ENCODE measurements around the gene MBOAT1. TPM values are rescaled to one million over a fixed set of nuclear protein-coding genes. Genes with fewer than 3 reads are reported as not detected.
A peak's percentile ranks its signal among the peaks of the same experiment; 100 is the strongest.

MBOAT1 gene
- total RNA-seq, 2 donors from 2014 or later, result 4.6 to 10.1 TPM

- TF ChIP-seq POLR2A (IDR thresholded peaks at IDR 0.05) (peak in 2 of 3 donors; percentile 27 to 40), CTCF (IDR thresholded peaks at IDR 0.05) (no peak)
- H3K27me3 ChIP-seq, result no peaks in the 10 kb centered on the region
- WGBS, 2 donors, result 5 to 6% methylated on average over 17 of the region's 17 CpGs
- H3K9me3 ChIP-seq, result no peaks in the 10 kb centered on the region
- peak overlapping the region in 3 of 4 donors; percentile 88 to 94 (median 92) for H3K27ac ChIP-seq
- DNase-seq (peak; percentile 16 to 50 (median 32)), ATAC-seq (no peak)
- peaks cover 29% of the 10 kb centered on the region for H3K4me1 ChIP-seq
- H3K4me3 ChIP-seq, result peak overlapping the region; percentile 47 to 76
- intact Hi-C loops (cut with DNase I), result no loop called here
- H3K36me3 ChIP-seq (replicated peaks in 1 of 2; ENCODE audit: insufficient read depth in 1 of 2, low read depth in 2 of 2), result no peaks in the 10 kb centered on the region
Observed at GRCh38 chr6:20211037-20211940, 980 bp downstream of the MBOAT1 start.

- intact Hi-C loops (cut with DNase I), result no loop called here
- no peaks in the 10 kb centered on the region for H3K27me3 ChIP-seq
- H3K4me3 ChIP-seq, result no peak overlapping the region
- no peaks in the 10 kb centered on the region for H3K36me3 ChIP-seq (replicated peaks in 1 of 2; ENCODE audit: insufficient read depth in 1 of 2, low read depth in 2 of 2)
- 63 to 79% methylated on average over 3 of the region's 3 CpGs for WGBS, 2 donors
- H3K9me3 ChIP-seq, result no peaks in the 10 kb centered on the region
- peak overlapping the region in 2 of 4 donors; percentile 88 to 94 for H3K27ac ChIP-seq
- TF ChIP-seq CTCF (IDR thresholded peaks at IDR 0.05) (no peak), POLR2A (IDR thresholded peaks at IDR 0.05) (no peak)
- DNase-seq (no peak), ATAC-seq (no peak)
- H3K4me1 ChIP-seq, result peaks cover 36% of the 10 kb centered on the region
Observed at GRCh38 chr6:20210158-20210557, 2.1 kb downstream of the MBOAT1 start.

GRCh38 chr6:20208687-20209378 lies 3.4 kb downstream of the MBOAT1 start:
- no peak overlapping the region for H3K4me3 ChIP-seq

GRCh38 chr6:20207088-20207418 lies 5.2 kb downstream of the MBOAT1 start:
- ATAC-seq (no peak), DNase-seq (no peak)
- H3K4me3 ChIP-seq, result no peak overlapping the region
- H3K27me3 ChIP-seq, result no peaks in the 10 kb centered on the region
- peaks cover 50% of the 10 kb centered on the region for H3K4me1 ChIP-seq
- no peaks in the 10 kb centered on the region for H3K36me3 ChIP-seq (replicated peaks in 1 of 2; ENCODE audit: insufficient read depth in 1 of 2, low read depth in 2 of 2)
- no peaks in the 10 kb centered on the region for H3K9me3 ChIP-seq
- H3K27ac ChIP-seq, result peak overlapping the region in 1 of 4 donors; percentile 29
- WGBS, 2 donors, result 67 to 82% methylated on average over 5 of the region's 5 CpGs
- no peak for TF ChIP-seq CTCF (IDR thresholded peaks at IDR 0.05)
- TF ChIP-seq POLR2A (IDR thresholded peaks at IDR 0.05), result no peak
- intact Hi-C loops (cut with DNase I), result no loop called here

More at GRCh38 chr6:20208687-20209378, 3.4 kb downstream of the MBOAT1 start:
- H3K27me3 ChIP-seq, result no peaks in the 10 kb centered on the region
- ATAC-seq, result no peak
- 76% methylated on average over 2 of the region's 2 CpGs for WGBS, 2 donors
- intact Hi-C loops (cut with DNase I), result no loop called here
- H3K4me1 ChIP-seq, result peaks cover 44% of the 10 kb centered on the region
- no peaks in the 10 kb centered on the region for H3K36me3 ChIP-seq (replicated peaks in 1 of 2; ENCODE audit: insufficient read depth in 1 of 2, low read depth in 2 of 2)
- H3K27ac ChIP-seq, result peak overlapping the region in 1 of 4 donors; percentile 29
- TF ChIP-seq CTCF (IDR thresholded peaks at IDR 0.05), result no peak
- no peak for TF ChIP-seq POLR2A (IDR thresholded peaks at IDR 0.05)
- DNase-seq, result no peak
- H3K9me3 ChIP-seq, result no peaks in the 10 kb centered on the region
